AG04450 (cell line): ENCODE measurements around the gene DOCK9. TPM values are rescaled to one million over a fixed set of nuclear protein-coding genes. Genes with fewer than 3 reads are reported as not detected.

Experiments
- CTCF ChIA-PET: fragments of 300-600, 350-600 bp; formaldehyde crosslinking; extraction: SDS; loops from one replicate; lab custom pipeline; 2022; ENCODE audit warnings: antibody characterized with exemption, inconsistent platforms; lab: Charles Lee
- POLR2A ChIA-PET: fragments of 350-600 bp; formaldehyde crosslinking; extraction: SDS; loops from one replicate; lab custom pipeline; 2021; ENCODE audit warnings: antibody characterized with exemption, inconsistent platforms; lab: Yijun Ruan, JAX
- DNase-seq: peaks from one replicate; pipeline ENCODE4 v3.0.0-alpha.2; 2011; ENCODE audit warnings: low read depth, low spot score
- H3K27ac ChIP-seq: one replicate; pipeline ENCODE4 v1.5.1; 2012; ENCODE audit warnings: low read depth, low read length, control low read depth
- H3K27me3 ChIP-seq: one replicate; pipeline ENCODE4 v1.6.0; 2012; ENCODE audit warnings: low read length; ENCODE audit not compliant: control insufficient read depth, insufficient read depth
- H3K4me3 ChIP-seq: 2 replicates; pipeline ENCODE4 v1.5.1; 2011; ENCODE audit warnings: mild to moderate bottlenecking, low read depth, low read length, control low read depth
- H3K9me3 ChIP-seq: 2 replicates; pipeline ENCODE4 v1.5.1; 2012; ENCODE audit warnings: low read length; ENCODE audit not compliant: control insufficient read depth, insufficient read depth
- CTCF ChIP-seq: IDR thresholded peaks from 2 replicates; pipeline ENCODE4 v1.5.1; 2011; ENCODE audit warnings: low read depth, low read length, control low read depth, inconsistent platforms
- polyA plus RNA-seq: library from polyadenylated mRNA; depleted of rRNA; stranded (reverse); fragments of >200 nt; gene quantifications from 2 replicates; pipeline ENCODE4 v1.2.3, GENCODE V29; 2011

DOCK9 gene
- polyA plus RNA-seq, 1 experiment: 9.6 TPM

GRCh38 chr13:98942997-98943396 is 34.9 kb downstream of the DOCK9 start:
- Histone ChIP-seq H3K4me3 (no peak overlapping the region), H3K27me3 (no peaks in the 10 kb centered on the region), H3K27ac (no peak overlapping the region), H3K9me3 (no peaks in the 10 kb centered on the region)
- DNase-seq: no peak
- no peak for TF ChIP-seq CTCF
- POLR2A ChIA-PET: no interaction called here
- CTCF ChIA-PET: interaction anchor here (0.6 kb wide), 1 partner anchor 242 kb away, joined by 7 read pairs; no protein-coding TSS in a partner anchor

GRCh38 chr13:98942485-98942884 is 35.4 kb downstream of the DOCK9 start:
- ChIA-PET CTCF (no interaction called here), POLR2A (no interaction called here)
- H3K4me3 ChIP-seq: no peak overlapping the region
- no peaks in the 10 kb centered on the region for H3K27me3 ChIP-seq
- H3K27ac ChIP-seq: no peak overlapping the region
- H3K9me3 ChIP-seq: no peaks in the 10 kb centered on the region
- DNase-seq: no peak
- no peak for TF ChIP-seq CTCF

GRCh38 chr13:98941536-98941935 is 36.3 kb downstream of the DOCK9 start:
- TF ChIP-seq CTCF: no peak
- H3K9me3 ChIP-seq: no peaks in the 10 kb centered on the region

GRCh38 chr13:98941126-98941525 is 36.7 kb downstream of the DOCK9 start:
- ChIA-PET CTCF (no interaction called here), POLR2A (no interaction called here)
- H3K27ac ChIP-seq: no peak overlapping the region
- no peaks in the 10 kb centered on the region for H3K27me3 ChIP-seq
- no peak for DNase-seq
- H3K4me3 ChIP-seq: no peak overlapping the region
- no peaks in the 10 kb centered on the region for H3K9me3 ChIP-seq
- no peak for TF ChIP-seq CTCF

More at GRCh38 chr13:98941536-98941935, 36.3 kb downstream of the DOCK9 start:
- DNase-seq: no peak
- H3K27me3 ChIP-seq: no peaks in the 10 kb centered on the region
- ChIA-PET CTCF (no interaction called here), POLR2A (no interaction called here)
- no peak overlapping the region for H3K27ac ChIP-seq
- H3K4me3 ChIP-seq: no peak overlapping the region

- Histone ChIP-seq H3K4me3 (no peak overlapping the region), H3K27me3 (no peaks in the 10 kb centered on the region), H3K9me3 (no peaks in the 10 kb centered on the region), H3K27ac (no peak overlapping the region)
- ChIA-PET CTCF (no interaction called here), POLR2A (no interaction called here)
- no peak for TF ChIP-seq CTCF
- no peak for DNase-seq
Observed at GRCh38 chr13:98940325-98941001, 37.4 kb downstream of the DOCK9 start.
